Adipose tissue (tissue), 3 donors: ENCODE measurements around the gene DVL2. TPM values are rescaled to one million over a fixed set of nuclear protein-coding genes. Genes with fewer than 3 reads are reported as not detected.
"Not testable (repeated sequence)": the region's sequence is repeated elsewhere in the genome, so short reads cannot be mapped to it uniquely, and the experiment has no call there.

Experiments used
- H3K27ac ChIP-seq: one replicate; pipeline ENCODE4 v1.5.1; 2013; ENCODE audit warnings: low read depth, low read length
- WGBS, 3 donors: extraction: QIAGEN DNeasy Blood & Tissue Kit; methylation state at CpG; one replicate each; pipeline ENCODE4 v1.1.7; 2013; 5-methylcytosine and 5-hydroxymethylcytosine counted together
- polyA plus RNA-seq, 3 donors: library from polyadenylated mRNA; stranded (reverse); fragments of 200-250 nt; gene quantifications; one replicate each; pipeline ENCODE4 v1.2.3, GENCODE V29; 2013
- donor health status: healthy with polysubstance abuse.
- donor health status: Bipolar disorder and iron deficiency.
- donor health status: healthy.

DVL2 gene
- polyA plus RNA-seq, 3 donors = 9.9 to 31.3 (median 17.2) TPM

DNA sequence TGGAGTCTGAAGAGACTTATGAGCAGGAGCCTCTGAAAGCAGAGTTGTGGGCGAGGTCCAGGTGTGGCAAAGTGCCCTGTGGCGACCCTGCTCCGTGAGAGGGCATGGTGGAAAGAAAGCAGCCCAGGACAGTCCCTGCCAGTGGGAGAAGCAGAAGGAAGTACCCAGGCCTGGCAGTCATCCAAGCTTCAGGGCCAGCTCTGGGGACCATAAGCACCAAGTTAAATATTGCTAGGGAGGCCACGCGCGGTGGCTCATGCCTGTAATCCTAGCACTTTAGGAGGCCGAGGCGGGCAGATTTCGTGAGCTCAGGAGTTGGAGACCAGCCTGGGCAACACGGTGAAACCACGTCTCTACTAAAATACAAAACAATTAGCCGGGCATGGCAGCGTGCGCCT lies 50.2 kb downstream of the DVL2 start:
- no peak overlapping the region for H3K27ac ChIP-seq
- WGBS, 3 donors = 32 to 59% (median 54%) methylated on average over 14 of the region's 14 CpGs

DNA sequence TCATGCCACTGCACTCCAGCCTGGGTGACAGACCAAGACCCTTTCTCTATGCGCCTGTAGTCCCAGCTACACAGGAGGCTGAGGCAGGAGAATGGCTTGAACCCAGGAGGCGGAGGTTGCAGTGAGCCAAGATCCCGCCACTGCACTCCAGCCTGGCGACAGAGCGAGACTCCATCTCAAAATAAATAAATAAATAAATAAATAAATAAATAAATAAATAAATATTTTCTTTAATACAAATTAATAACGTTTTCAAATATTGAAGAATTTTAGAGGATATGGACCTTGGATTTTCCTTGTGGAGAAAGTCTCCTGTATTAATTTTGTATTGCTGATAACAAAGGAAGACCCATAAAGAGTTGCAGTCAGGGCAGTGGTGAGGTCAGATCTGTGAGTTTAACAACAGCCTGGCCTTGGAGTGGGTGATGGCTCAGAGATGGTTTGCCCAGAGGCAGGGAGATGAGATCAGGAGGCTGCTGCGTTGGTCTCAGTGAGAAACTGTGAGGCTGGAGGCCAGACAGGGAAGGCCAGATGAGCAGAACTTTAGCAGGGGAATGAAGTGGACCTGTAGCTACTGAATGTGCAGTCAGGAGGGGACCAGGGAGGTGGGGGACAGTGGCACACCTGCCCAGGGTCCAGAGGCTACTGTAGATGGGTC lies 50.8 kb downstream of the DVL2 start:
- 79 to 85% (median 85%) methylated on average over 7 of the region's 7 CpGs for WGBS, 3 donors
- no peak overlapping the region for H3K27ac ChIP-seq

DNA sequence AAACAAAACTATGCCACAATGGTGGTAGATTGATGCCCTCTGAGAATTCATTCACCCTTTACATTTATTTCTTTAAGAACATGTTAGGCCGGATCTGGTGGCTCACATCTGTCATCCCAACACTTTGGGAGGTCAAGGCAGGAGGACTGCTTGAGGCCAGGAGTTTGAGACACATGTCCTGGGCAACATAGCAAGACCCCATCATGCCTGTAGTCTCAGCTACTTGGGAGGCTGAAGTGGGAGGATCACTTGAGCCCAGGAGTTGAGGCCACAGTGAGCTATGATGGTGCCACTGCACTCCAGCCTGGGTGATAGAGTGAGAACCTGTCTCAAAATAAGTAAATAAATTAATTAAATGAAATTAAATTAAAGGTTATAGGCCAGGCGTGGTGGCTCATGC lies 52.2 kb downstream of the DVL2 start:
- 95 to 100% (median 97%) methylated on average over 2 of the region's 2 CpGs for WGBS, 3 donors
- H3K27ac ChIP-seq = not testable (repeated sequence)

DNA sequence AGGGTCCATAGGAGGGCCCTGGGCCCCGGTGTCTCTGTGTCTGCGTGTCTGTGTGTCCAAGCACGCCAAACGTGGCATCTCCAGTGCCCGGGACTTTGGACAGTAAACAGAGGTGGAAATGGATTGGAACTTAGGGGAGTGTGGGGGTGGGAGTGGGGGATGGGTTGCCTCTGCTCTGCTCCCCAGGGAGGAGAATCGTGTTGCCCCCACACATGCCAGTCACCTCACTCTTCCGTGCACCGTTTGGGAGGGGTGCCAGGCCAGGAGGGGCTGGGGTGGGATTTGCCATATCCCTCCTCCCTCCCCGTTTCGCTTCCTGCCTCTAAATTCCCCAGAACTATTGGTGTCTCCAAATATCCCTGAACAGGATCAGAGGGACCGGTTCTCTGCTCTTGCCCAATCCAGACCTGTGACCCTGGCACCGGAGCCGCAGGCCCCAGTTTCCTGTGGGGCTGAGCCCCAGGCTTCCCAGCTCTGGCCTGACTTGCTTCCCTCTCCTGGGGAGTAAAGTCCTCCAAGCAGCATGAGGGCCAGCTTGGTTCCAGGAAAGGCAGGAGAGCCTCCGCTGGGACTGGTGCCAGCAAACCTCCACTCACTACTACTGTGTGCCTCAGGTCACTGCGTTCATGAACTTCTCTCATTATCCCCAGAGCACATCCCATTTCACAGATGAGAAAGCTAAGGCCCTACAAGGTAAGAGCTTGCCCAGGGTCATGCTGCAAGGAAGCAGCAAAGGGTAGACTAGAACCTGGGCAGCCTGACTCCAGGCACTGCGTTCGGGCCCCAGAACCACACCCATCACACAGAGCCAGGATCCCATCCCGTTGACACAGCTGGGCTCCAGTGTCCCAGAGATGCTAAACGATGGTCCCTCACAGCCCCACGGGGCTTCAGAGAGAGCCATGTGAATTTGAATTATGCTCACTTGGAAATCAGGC lies 54.7 kb downstream of the DVL2 start, which contains the start of gene ASGR1:
ASGR1 (minus strand) TSS at position 54 of the 938 bp plus-strand sequence. CDS start 807 bp downstream, outside the sequence.
- 57 to 60% (median 59%) methylated on average over 18 to 20 of the region's 20 CpGs for WGBS, 3 donors
- no peak within 1 kb of the TSS for H3K27ac ChIP-seq

DNA sequence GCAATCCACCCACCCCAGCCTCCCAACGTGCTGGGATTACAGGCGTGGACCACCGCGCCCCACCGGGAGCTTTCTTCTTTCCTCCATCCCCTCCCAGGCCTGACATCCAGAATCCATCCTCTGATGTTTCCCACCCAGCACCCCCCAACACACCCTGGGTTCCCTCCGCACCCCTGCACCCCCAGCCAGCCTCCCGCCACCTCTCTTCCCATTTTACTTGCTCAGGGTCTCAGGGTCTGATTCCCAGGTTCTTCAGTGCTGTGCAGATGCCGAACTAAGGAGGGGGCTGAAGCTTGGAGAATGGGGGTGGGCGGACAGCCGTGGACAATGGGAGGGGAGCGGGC lies 55.4 kb downstream of the DVL2 start:
- WGBS, 3 donors = 74 to 84% (median 75%) methylated on average over 11 of the region's 11 CpGs
- no peak overlapping the region for H3K27ac ChIP-seq

DNA sequence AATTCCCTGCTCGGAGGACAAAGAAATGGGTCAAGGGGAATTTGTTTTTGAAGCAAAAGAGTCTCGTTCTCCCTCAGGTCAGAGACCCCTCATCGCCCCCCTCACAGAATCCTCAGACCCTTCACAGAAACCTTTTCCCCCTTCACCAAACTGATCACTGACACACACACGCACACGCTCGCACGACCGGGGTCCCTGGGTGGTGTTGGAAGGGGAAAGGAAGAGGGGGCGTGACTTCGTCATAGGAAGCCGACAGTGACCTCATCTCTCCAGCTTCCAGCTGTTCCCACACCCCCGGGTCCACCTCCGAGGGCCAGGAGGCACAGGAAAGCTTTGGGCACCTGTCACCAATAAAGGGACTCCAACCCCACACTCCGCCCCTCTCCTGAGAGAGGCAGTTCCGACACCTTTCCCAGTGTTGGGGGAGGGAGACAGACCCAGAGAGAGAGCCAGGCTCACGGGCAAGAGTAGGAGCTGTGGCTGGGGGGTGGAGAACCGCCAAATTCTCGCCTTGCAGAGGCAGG lies 56.3 kb downstream of the DVL2 start:
- WGBS, 3 donors = 4 to 9% (median 7%) methylated on average over 15 to 18 of the region's 18 CpGs

DNA sequence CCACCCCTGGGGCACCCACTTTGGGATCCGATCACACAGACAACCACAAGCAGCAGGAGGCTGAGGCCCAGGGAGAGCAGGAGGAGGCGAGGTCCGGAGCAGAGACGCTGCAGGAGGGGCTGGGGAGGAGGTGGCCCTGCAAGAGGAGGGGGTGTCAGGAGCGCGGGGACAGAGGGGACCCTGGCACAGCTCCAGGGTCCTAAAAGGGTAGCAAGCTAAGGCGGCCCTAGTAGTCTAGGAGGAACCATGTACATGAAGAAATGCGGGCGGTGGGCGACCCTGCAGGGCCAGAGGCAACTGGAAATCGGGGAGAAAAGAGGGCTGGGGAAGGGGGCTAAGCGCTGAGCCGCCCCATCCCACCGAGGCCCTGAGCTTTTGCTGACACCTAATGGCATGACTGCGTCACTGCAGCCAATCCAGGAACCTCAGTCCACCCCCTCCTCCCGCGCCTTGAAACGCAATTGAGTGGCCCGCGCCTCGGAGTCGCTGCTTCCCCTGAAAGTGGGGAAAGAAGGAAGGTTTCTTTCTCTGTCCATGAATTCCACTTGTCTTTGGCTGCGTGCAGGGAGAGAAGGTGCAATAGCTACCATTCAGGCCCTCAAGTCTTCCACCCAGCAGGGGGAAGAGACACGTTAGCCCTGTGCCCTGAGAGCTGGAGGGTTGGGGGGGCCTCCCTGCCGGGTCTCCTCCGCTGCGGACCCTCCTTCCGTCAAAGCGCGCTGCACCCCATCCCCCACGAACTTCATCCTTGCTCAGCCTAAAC lies 56.9 kb downstream of the DVL2 start:
- H3K27ac ChIP-seq = no peak overlapping the region
- 2 to 4% (median 3%) methylated on average over 31 of the region's 31 CpGs for WGBS, 3 donors

More for the DNA sequence above, 56.3 kb downstream of the DVL2 start:
- H3K27ac ChIP-seq = no peak overlapping the region

DNA sequence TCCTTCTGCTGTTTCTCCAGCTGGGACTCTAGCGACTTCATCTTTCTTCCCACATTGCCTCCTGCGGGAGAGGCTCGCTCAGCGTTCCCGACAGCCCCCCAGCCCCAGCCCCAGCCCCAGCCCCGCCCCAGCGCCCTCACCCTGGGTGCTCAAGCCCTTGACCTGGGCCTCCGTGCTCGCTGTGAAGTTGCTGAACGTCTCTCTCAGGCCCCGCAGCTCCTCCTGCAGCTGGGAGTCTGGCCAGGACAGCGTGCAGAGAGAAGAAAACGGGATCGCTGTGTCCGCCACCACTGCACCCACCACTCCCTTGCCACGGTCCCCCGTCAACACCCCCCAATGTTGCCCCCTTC lies 57.5 kb downstream of the DVL2 start:
- WGBS, 3 donors = 7 to 27% (median 11%) methylated on average over 17 of the region's 17 CpGs
- H3K27ac ChIP-seq = no peak overlapping the region

DNA sequence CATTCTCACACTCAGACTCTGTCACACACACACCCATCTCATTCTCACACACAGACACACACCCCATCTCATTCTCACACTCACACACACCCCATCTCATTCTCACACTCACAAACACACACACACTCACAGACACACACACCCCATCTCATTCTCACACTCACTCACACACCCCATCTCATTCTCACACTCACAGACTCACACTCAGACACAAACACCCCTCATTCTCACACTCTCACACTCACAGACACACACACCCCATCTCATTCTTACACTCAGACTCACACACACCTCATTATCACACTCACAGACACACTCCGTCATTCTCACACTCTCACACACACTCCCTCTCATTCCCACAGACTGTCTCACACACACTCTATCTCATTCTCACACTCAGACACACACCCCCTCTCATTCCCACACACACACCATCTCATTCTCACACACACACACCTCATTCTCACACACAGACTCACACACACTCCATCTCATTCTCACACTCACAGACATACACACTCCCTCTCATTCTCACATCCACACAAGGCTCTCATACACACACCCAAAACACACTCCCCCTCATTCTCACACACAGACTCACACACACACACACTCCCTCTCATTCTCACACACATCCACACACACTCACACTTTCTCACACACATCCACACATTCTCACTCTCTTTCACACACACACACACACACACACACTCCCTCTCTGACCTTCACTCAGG lies 58.0 kb downstream of the DVL2 start:
- H3K27ac ChIP-seq = no peak overlapping the region
- 76 to 96% (median 92%) methylated on average over 1 of the region's 1 CpG for whole genome bisulfite sequencing, 3 donors

Other genes with a start within 250 kb of the DVL2 start
- gene ALOX12, start 238.5 kb downstream of the DVL2 start, polyA plus RNA-seq = under 1 TPM in 1 of 3 donors, not detected in 2; 0.13 TPM
- 100 to 1,000 TPM; 133 to 384 (median 349) TPM for gene RNASEK, start 221.9 kb downstream of the DVL2 start, polyA plus RNA-seq
- 10 to 100 TPM in 2 of 3 donors, 1 to 10 TPM in 1; 3.1 to 23.0 (median 16.6) TPM for gene BCL6B, start 211.5 kb downstream of the DVL2 start, polyA plus RNA-seq
- 1 to 10 TPM in 2 of 3 donors, under 1 TPM in 1; 0.89 to 2.4 (median 1.8) TPM for gene SLC16A13, start 198.5 kb downstream of the DVL2 start, polyA plus RNA-seq
- gene SLC16A11, start 190.4 kb downstream of the DVL2 start, polyA plus RNA-seq = 1 to 10 TPM; 2.2 to 9.7 (median 2.5) TPM
- gene CLEC10A, start 154.3 kb downstream of the DVL2 start, polyA plus RNA-seq = 10 to 100 TPM in 1 of 3 donors, 1 to 10 TPM in 2; 1.3 to 16.1 (median 8.8) TPM
- gene ASGR2, start 119.7 kb downstream of the DVL2 start, polyA plus RNA-seq = 1 to 10 TPM in 2 of 3 donors, under 1 TPM in 1; 0.37 to 4.3 (median 1.9) TPM
- 1 to 10 TPM; 1.0 to 3.4 (median 2.5) TPM for gene ASGR1, start 55.1 kb downstream of the DVL2 start, polyA plus RNA-seq
- gene DLG4, start 14.7 kb downstream of the DVL2 start, polyA plus RNA-seq = 10 to 100 TPM in 1 of 3 donors, 1 to 10 TPM in 2; 3.3 to 26.3 (median 5.5) TPM
- 100 to 1,000 TPM; 563 to 988 (median 674) TPM for gene ACADVL, start 14.6 kb downstream of the DVL2 start, polyA plus RNA-seq
- gene PHF23, start 4.9 kb upstream of the DVL2 start, polyA plus RNA-seq = 10 to 100 TPM; 11.5 to 29.4 (median 24.4) TPM
- 1,000 to 10,000 TPM in 1 of 3 donors, 100 to 1,000 TPM in 2; 485 to 1,093 (median 668) TPM for gene GABARAP, start 7.9 kb upstream of the DVL2 start, polyA plus RNA-seq
- gene CTDNEP1, start 17.2 kb upstream of the DVL2 start, polyA plus RNA-seq = 10 to 100 TPM; 53.1 to 94.1 (median 91.8) TPM
- 10 to 100 TPM; 19.0 to 64.1 (median 40.3) TPM for gene ELP5, start 17.7 kb upstream of the DVL2 start, polyA plus RNA-seq
- gene CLDN7, start 28.0 kb upstream of the DVL2 start, polyA plus RNA-seq = 10 to 100 TPM in 1 of 3 donors, 1 to 10 TPM in 2; 4.8 to 88.9 (median 6.7) TPM
- 10 to 100 TPM; 10.2 to 41.8 (median 31.4) TPM for gene SLC2A4, start 47.2 kb upstream of the DVL2 start, polyA plus RNA-seq
- gene YBX2, start 60.1 kb upstream of the DVL2 start, polyA plus RNA-seq = 1 to 10 TPM in 2 of 3 donors, under 1 TPM in 1; 0.95 to 6.0 (median 2.2) TPM
- 100 to 1,000 TPM; 204 to 587 (median 428) TPM for gene EIF5A, start 73.1 kb upstream of the DVL2 start, polyA plus RNA-seq
- gene GPS2, start 80.8 kb upstream of the DVL2 start, polyA plus RNA-seq = 10 to 100 TPM; 40.1 to 55.5 (median 47.5) TPM
- 10 to 100 TPM; 11.8 to 25.2 (median 17.9) TPM for gene NEURL4, start 94.8 kb upstream of the DVL2 start, polyA plus RNA-seq
- 10 to 100 TPM in 1 of 3 donors, 1 to 10 TPM in 2; 4.0 to 12.7 (median 5.2) TPM for gene ACAP1, start 102.0 kb upstream of the DVL2 start, polyA plus RNA-seq
- 10 to 100 TPM in 1 of 3 donors, 1 to 10 TPM in 2; 6.3 to 11.2 (median 9.9) TPM for gene KCTD11, start 117.6 kb upstream of the DVL2 start, polyA plus RNA-seq
- not detected for gene TMEM95, start 120.6 kb upstream of the DVL2 start, polyA plus RNA-seq
- gene TNK1, start 146.6 kb upstream of the DVL2 start, polyA plus RNA-seq = 1 to 10 TPM; 2.1 to 8.0 (median 5.5) TPM
- gene PLSCR3, start 160.0 kb upstream of the DVL2 start, polyA plus RNA-seq = 10 to 100 TPM; 15.1 to 48.2 (median 42.3) TPM
- gene TMEM256, start 169.6 kb upstream of the DVL2 start, polyA plus RNA-seq = 100 to 1,000 TPM in 2 of 3 donors, 10 to 100 TPM in 1; 86.0 to 252 (median 173) TPM
- gene NLGN2, start 173.3 kb upstream of the DVL2 start, polyA plus RNA-seq = 10 to 100 TPM in 2 of 3 donors, 1 to 10 TPM in 1; 2.9 to 11.4 (median 10.5) TPM
- gene SPEM1, start 185.8 kb upstream of the DVL2 start, polyA plus RNA-seq = not detected
- not detected for gene SPEM2, start 191.1 kb upstream of the DVL2 start, polyA plus RNA-seq
- gene SPEM3, start 194.3 kb upstream of the DVL2 start, polyA plus RNA-seq = not detected
- 1 to 10 TPM in 2 of 3 donors, under 1 TPM in 1; 0.79 to 5.2 (median 1.9) TPM for gene TMEM102, start 200.9 kb upstream of the DVL2 start, polyA plus RNA-seq
- 1 to 10 TPM in 1 of 3 donors, under 1 TPM in 2; 0.28 to 4.6 (median 0.86) TPM for gene FGF11, start 205.0 kb upstream of the DVL2 start, polyA plus RNA-seq
- 10 to 100 TPM in 2 of 3 donors, 1 to 10 TPM in 1; 5.0 to 14.2 (median 12.7) TPM for gene CHRNB1, start 210.5 kb upstream of the DVL2 start, polyA plus RNA-seq
- 10 to 100 TPM; 17.4 to 45.0 (median 32.9) TPM for gene ZBTB4, start 245.1 kb upstream of the DVL2 start, polyA plus RNA-seq
- not detected for gene SLC35G6, start 246.9 kb upstream of the DVL2 start, polyA plus RNA-seq
- gene POLR2A, start 249.8 kb upstream of the DVL2 start, polyA plus RNA-seq = 10 to 100 TPM; 20.9 to 35.4 (median 24.6) TPM